GM21526 (cell line): ENCODE measurements around the gene TENM4.

Experiments
- ATAC-seq: cut with Tn5 transposase; IDR thresholded peaks from one replicate; pipeline ENCODE4 v1.9.1; 2021; ENCODE audit warnings: moderate library complexity; ENCODE audit not compliant: unreplicated experiment, low FRiP score

TENM4 gene

GRCh38 chr11:79046366-79046765, 394.5 kb downstream of the TENM4 start:
- ATAC-seq, result no peak

- ATAC-seq, result no peak
Measured at GRCh38 chr11:79045800-79046304, 395.0 kb downstream of the TENM4 start.

DNA sequence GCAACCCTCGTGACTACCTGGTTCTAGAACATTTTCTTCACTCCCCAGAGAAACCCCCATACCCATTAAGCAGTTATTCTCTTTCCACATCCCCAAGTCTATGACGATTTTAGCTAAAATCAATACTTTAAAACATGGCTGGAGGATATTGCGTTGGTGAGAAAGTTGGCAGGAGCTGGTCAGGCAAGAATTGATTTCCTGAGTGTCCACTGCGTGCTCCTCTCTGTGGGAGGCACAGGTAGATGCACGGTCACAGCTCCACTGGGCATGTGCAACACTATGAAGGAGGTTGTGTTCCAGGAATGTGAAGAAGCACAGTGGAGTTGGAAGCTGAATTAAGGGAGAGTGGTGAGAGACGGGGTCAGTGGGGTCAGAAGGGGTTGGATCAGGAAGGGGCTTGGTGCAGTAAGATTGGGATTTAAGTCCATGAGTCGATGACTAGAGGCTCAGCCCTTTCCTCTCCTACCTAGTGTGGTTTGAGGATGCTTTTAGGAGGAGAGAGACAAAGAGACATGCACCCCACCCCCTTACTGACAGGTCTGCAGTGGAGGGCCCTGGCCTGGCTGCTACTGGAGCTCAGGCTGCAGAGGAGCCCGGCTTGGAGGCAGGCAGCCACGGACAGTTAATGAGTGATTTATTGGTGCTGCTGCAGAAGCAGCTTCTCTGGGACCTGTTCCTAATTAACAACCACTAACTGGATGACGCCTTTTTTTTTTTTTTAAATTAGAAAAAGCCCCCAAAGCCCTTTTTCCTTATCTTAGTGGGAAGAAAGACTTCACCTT, 395.6 kb downstream of the TENM4 start:
- no peak for ATAC-seq

GRCh38 chr11:79044201-79044600, 396.6 kb downstream of the TENM4 start:
- no peak for ATAC-seq

DNA sequence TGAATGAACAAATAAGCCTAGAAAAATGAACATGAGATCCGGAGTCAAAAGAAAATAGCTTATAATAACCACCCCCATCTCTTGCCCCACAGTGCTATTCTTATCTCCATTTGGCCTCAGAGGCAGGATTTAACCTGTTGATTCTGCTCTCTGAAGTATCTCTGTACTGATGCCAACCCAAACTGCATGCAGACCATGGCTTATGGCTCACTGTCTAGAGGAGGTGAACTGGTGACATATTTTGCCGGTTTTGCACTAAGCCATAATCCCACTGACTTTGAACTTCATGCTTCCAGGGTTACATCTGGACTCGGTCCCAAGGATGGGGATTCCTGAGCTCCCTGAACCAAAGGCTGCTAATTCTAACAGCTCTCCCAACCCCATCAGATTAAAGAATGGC, 397.1 kb downstream of the TENM4 start:
- ATAC-seq, result no peak

GRCh38 chr11:79042824-79043223, 398.0 kb downstream of the TENM4 start:
- no peak for ATAC-seq

DNA sequence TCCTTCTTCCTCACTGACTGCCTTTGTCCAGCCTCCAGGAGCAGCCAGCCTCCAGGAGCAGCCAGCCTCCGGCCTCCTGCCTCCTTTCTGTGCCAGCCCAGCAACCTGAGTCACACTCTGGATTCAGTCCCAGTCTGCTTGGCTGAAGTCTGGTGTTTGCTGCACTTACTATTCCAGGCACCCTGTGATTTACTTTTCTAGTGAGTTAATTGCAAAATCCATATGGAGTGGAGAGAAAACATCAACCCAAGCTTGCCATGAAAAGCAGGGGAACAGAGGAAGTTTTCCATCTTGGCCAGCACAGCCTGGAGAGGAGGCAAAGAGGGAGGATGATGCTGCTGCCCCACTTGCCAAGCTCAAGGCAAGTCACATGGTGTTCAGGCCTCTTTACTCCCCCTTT, 400.5 kb downstream of the TENM4 start:
- no peak for ATAC-seq

- no peak for ATAC-seq
Measured at GRCh38 chr11:79039122-79039521, 401.7 kb downstream of the TENM4 start.

- no peak for ATAC-seq
Measured at GRCh38 chr11:79035881-79036280, 404.9 kb downstream of the TENM4 start.

DNA sequence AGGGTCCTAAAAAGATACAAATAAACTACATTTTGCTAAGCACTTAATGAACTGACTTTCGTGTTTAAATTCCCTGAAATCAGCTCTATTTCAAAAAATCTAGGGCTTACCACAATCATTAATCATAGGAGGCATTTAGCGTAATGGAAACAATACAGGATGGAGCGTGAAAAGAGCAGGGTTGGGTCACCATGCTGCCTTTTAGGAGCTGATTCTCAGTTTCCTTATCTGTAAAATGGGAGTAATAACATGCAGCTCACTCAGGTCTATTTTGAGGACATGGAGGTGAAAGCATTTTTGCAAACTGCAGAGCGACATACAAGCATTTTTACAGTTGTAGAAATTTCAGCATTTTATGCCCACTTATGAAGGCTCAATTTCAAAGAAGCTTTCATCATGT, 407.0 kb downstream of the TENM4 start:
- ATAC-seq, result no peak

- no peak for ATAC-seq
Measured at GRCh38 chr11:79030448-79030847, 410.4 kb downstream of the TENM4 start.

GRCh38 chr11:79028225-79028624, 412.6 kb downstream of the TENM4 start:
- no peak for ATAC-seq

DNA sequence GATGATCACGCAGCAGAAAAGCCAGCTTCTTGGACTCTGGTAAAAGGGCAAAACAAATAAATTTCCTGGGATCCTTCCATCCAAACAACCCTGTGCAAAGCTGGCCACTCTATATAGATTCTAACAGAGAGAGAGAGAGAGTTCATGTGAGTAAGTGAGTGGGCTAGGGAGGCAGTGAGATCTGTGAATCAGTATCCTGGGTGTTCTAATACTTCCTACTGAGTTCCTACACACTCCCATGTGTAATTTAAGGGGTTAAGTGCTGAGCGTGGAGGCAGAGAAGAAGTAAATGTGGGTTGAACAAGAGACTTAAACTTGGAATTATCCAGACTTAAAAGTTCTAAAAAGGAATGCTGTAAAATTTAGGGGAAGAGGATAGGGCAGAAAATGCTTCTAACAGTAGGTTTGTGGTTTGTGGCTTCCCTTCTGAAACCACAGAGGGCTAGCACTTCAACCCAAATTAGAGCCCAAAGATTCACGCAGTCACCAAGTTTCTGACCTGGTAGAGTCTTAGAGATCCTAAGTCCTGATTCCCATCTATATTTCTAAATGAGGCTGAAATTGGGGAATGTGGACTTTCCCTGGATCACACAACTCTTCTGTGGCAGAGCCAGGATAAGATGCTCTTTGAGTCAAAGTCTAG, 413.9 kb downstream of the TENM4 start:
- peak; percentile 84 for ATAC-seq

DNA sequence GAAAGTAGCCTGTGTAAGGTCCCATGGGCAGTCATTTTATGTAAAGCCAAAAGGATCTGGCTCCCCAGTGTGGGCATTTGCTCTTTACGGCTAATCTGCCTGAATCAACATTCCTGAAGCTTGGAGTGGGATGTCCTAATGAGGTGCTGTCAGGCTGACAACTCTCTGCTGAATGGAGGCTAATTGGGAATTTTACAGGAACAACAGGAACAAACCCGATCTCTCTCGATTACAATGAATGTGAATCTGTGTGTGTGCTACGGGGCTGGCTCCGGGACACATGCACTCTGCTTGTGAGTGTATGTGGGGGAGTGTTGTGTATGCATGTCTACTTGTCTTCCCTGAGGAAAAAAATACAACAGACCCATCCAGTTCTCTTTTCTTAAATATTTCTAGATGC, 415.2 kb downstream of the TENM4 start:
- ATAC-seq, result no peak

- ATAC-seq, result no peak
Measured at GRCh38 chr11:79025097-79025496, 415.7 kb downstream of the TENM4 start.

DNA sequence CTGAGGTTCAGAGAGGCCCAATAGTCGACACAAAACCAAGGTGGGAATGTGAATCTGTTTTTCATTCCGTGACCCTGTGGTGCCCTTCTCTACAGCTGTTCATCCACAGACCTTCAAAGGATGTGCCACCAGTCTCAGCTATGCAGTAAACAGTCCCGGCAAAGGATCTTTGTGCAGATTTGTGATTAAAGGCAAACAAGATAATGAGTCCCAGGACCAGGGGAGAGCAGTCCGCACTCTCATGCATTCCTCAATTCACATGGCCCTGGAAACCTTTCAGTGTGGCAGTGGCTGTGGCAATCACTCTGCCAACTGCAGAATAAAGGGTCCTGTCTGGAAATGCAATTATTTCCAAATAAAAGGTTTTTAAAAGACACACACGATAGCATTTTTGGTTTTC, 418.6 kb downstream of the TENM4 start:
- no peak for ATAC-seq

DNA sequence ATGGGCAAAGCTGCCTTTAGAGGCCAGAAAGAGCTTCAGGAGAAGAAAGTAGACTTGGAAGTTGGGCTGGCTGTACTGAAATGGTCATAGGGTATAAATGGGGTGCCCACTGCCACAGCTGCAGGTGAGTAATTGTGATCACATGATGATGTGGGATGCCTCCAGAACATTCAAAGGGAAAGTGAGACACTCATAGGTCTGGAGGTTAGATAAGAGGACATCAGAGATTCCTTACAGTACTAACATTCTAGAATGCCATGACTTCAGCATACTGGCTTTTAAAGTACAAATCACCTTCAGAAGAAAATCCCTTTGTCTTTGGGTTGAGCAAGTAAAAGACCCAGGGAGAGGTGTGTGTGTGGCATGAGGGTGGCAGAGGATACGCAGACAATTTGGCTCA, 419.2 kb downstream of the TENM4 start:
- ATAC-seq, result no peak

GRCh38 chr11:79019975-79020374, 420.9 kb downstream of the TENM4 start:
- no peak for ATAC-seq

DNA sequence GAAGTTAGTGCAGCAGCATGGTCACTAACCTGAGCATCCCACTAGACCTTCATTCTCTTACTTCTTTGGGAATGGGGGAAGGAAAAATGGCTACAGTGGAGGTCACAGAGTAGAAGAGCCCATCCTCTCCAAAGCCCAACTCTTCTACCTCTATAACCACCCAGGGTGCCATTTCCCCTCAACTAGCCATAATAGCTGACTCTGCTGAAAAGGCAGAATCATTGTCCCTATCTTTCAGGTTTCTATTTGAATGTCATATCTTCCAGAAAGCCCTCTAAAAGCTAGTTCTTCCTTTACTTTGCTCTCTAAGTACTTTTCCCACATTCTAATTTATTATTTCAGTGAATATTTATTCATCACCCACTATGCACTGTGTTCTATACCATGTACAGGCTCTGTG, 421.6 kb downstream of the TENM4 start:
- no peak for ATAC-seq

DNA sequence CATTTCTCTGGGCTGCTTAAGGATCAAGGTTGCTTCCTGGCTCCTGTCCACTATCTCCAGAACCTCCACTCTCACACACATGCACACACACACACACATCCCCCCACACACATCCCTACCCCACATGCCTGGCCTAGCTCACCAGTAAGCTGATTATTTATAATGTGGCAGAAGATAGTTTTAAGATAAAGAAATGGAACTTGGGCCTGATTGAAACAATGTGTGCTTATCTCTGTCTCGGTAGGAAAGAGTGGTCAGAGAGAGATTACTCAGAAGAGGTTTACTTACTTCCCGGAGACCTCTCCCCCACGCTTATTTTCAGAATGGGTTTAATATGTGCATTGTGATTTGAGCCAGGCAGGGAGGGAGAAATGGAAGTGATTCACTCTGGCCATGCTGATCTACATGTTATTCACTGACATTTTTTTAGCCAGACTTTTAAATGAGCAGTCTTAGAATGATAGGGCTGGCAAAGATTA, 422.4 kb downstream of the TENM4 start:
- no peak for ATAC-seq

DNA sequence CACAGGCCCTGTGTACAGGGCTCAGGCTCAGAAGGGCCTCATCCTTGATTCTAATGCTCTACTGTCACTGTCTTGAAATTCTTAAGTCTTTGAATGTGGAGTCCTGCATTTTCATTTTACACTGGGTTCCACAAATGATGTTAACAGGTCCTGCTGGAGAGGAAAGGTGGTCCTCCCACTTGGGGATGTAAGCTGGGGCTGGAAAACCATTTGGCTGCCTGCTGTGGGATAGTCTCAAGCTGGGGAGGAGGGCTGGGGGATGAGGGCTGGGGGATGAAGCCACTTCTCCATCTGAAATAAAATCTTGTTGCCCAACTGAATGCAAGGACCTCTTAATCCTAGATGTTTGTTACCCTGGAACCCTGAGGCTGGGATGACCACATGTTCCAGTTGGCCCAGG, 423.0 kb downstream of the TENM4 start:
- ATAC-seq, result no peak

DNA sequence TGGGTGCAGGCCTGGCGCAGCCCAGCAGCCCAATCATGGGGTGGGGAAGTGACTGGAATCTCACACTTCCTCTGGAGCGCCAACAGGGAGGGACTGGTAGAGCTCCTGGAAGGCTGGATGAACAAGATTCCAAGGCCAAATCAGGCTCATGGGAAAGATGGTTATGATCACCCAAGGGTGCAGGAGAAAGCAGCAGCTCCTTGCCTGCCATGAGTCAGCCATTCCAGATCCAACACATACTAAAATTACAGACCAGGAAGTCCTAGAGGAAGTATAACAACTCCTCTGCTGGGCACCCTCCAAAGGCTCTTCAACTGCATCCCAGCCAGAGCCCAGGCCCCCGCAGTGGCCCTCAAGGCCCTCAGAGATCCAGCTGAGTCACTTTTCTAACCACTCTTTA, 427.3 kb downstream of the TENM4 start:
- no peak for ATAC-seq
